CD4-positive, alpha-beta T cell treated with Interferon gamma for 1 hour (primary cell): ENCODE results near the gene ZDHHC4.

Source experiments
- DNase-seq: peaks from one replicate; pipeline ENCODE4 v3.0.0-alpha.2; 2020

ZDHHC4 gene

DNA sequence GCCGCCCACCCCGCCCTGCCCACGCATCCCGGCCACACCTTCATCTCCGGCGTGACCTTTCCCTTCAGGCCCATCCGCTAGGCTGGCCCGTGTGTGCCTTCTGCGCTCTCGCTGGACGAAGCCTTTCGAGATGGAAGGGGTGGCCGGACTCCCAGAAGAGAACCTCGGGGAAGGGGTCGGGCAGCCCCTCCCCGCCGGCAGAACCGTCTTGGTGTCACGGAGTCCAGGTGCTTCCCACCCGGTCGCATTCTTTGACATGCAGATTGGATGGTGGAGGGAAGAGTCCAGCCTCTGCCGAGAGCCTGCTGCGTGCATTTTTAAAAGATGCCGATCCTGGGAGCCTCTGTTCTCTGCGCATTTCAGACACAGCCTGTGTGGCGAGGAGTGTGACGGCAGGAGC, 30.8 kb downstream of the ZDHHC4 start:
- DNase-seq: no peak

- DNase-seq: no peak
Observed at GRCh38 chr7:6608794-6609193, 31.5 kb downstream of the ZDHHC4 start.

- no peak for DNase-seq
Observed at GRCh38 chr7:6612819-6613218, 35.6 kb downstream of the ZDHHC4 start.

GRCh38 chr7:6613706-6614105, 36.5 kb downstream of the ZDHHC4 start:
- no peak for DNase-seq

DNA sequence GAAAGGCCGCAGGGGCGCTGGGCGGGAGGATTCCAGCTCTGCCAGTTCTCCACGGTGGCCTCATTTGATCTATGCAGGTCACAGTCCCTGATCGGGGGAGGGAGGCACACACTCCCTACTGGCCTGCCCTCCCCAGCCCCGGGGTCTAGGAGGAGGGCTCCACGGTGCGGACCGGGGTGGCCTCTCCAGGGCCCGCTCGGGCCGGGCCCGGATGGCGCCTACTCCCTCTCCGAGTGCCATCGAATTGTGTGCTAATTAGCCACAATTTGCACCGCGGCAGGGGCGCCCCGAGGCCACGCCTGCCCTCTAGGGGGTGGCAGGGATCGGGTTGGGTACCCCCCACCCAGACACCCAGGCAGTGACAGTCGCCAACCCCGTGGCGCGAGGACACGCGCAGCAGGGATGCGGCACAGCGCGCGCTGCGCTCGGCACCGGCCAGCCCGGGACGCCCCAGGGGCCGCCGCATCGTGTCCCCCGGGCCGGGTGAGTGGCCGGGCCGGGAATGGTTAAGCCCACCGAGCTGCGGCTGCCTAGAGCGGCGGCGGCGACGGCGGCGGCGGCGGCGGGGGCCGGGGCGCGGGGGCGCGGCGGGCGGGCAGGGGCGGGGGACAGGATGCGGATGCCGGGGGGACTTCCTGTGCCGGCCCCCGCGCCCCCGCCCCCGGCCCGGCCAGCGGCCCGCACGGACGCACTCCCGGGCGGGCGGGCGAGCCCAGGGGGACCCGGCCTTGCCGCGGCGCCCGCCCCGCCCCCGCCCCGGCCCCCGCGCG, 37.9 kb downstream of the ZDHHC4 start, which contains the start of gene ZNF853:
Gene ZNF853 (plus strand): TSS at position 658 of the 770 bp plus-strand sequence. CDS start 565 bp downstream, outside the sequence.
- DNase-seq: peak; percentile 12

DNA sequence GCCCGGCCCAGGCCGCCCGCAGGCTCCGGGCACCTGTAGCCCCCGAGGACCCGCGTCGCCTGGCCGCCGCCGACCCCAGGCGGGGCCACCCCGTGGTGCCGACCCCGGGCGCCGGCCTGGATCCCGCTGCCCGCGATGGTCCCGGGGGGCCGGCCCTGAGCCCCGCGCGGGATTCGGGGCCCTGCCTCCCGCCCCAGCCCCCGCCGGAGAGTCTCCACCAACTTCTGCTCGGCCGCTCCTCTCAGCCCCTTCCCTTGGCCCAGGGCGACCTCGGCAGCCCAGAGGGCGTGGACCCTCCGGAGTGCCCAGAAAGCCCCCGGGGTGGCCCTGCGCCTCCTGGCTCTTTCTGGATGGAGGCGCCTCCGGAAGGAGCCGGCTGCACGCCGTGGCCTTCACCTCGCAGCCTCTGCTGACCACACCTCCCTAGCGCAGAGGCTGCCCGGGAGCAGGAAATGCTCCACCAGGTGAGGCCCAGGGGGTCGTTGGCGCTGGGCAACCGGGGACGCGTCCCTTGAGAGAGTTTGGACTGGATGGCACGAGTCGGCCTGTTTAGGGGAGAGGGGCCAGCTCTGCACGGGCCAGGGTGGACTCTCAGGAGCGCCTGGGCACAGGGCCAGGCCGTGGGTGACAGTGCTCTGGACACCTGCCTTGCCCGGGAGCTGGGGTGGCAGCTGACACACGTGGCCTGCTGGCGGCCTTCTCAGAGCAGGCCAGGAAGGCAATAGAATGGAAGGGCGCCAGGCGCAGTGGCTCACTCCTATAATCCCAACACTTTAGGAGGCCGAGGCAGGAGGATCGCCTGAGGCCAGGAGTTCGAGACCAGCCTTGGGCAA, 38.7 kb downstream of the ZDHHC4 start:
- no peak for DNase-seq

DNA sequence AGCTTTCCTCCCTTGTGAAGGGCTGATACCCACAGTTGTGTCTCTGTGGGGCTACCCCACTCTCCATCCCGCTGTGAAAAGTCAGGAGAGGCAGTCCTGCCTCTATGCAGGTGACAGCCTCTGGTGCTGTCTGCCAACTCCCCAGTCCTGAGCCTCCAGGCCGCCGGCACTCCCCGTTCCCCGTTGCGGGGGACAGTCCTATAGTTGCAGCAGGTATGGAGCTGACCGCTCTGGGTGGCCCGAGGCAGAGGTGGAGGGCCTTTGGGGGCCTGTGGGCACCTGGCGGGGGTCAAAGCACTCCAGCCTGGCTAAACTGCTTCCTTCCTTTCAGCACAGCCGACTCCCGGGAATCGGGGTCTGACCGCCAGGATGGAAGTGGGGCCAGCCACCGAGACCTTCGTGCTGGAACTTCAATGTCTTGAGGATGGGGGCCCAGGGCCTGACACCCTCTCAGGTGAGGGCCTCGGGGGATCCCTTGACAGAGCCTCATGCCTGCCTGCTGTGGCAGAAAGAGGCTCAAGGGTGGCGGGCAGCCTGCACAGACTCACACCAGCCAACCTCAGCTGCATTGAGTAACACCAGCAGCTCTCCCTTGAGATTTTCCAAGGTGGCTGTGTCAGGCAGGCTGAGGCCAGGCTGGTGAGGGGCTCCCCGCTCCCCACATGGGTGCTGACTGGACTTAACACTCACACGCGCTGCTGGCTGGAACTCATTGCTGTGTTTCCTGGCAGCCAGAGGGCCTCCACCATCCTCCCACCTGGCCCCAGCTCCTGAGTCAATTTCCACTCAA, 39.8 kb downstream of the ZDHHC4 start:
- DNase-seq: no peak

DNA sequence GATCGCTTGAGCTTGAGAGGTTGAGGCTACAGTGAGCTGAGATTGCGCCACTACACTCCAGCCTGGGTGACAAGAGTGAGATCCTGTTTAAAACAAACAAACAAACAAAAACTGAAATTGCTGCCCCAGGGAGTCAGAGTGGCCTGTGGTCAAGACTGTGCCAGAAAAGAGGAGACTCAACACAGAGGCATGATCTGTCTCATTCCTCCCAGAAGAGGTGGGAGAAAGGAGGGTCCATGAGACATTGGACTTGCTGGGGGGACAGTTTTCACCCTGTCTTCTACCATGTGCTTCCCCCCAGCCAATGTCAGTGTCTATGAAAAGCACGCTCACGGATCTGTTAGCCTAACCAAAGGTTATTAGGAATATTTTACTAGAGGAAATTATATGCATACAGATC, 41.4 kb downstream of the ZDHHC4 start:
- no peak for DNase-seq

- no peak for DNase-seq
Observed at GRCh38 chr7:6619961-6620360, 42.7 kb downstream of the ZDHHC4 start.

DNA sequence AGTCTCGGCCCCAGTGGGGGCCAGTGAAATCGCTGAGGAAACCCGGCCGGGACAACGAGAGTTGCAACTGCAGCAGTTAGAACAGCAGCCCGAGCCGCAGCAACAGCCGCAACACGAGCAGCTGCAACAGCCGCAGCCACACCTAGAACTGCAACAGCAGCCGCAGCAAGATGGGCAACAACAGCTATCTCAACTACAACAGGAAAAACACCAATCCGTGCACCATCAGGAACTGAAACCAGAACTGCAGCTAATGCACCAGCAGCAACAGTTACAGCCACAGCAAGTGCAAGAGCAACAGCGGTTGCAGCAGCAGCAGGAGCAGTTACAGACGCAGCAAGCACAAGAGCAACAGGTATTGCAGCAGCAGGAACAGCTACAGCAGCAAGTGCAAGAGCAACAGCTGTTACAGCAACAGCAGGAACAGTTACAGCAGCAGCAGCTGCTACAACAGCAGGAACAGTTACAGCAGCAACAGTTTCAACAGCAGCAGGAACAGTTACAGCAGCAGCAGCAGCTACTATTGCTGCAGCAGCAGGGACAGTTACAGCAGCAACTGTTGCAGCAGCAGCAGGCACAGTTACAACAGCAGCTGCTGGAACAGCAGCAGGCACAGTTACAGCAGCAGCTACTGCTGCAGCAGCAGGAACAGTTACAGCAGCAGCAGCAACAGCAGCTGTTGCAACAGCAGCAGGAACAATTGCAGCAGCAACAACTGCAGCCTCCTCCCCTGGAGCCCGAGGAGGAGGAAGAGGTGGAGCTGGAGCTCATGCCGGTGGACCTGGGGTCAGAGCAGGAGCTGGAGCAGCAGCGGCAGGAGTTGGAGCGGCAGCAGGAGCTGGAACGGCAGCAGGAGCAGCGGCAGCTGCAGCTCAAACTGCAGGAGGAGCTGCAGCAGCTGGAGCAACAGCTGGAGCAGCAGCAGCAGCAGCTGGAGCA, 44.2 kb downstream of the ZDHHC4 start:
- DNase-seq: no peak

GRCh38 chr7:6622134-6622710, 45.0 kb downstream of the ZDHHC4 start:
- no peak for DNase-seq

GRCh38 chr7:6623589-6624245, 46.5 kb downstream of the ZDHHC4 start:
- DNase-seq: peak; percentile 18

- no peak for DNase-seq
Observed at GRCh38 chr7:6624246-6624611, 47.0 kb downstream of the ZDHHC4 start.

- DNase-seq: no peak
Observed at GRCh38 chr7:6628045-6628444, 50.8 kb downstream of the ZDHHC4 start.

DNA sequence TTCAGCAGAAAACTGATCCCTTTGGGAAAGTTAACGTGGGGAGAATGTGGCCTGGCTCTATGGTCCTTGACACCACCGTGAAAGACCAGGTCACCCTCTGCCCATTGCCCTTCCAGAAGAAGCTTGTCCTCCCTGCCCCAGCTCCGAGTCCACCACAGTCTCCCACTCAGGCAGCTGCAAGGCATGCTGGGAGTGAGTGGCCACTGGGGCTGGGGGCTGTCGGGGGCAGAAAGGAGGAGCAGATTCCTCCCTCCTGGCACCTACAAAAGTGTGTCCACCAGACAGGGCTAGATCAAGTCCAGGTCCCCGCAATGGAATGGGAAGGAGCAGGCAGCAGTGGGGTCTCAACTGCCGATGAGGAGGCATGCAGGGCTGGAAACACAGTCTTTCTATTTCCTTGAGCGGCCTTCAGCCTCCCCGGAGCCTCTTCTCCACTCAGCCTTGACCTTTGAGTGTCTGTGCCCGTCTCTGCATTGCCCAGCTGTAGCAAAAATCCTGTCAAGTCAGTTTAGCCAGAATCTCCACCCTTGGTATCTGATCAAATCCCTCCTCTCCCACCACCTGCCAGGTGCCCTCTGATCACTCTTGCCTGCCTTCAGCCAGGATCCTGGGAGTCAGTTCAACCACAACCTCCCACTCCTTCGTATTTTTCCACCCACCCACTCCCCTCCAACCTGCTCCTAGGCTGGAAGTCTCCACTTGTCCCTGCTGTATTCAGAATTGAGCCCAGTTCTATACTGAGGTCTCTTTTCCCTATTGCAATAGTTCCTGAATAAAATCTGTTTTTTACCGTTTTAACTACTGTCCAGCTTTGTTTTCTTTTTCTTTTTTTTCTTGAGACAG, 53.0 kb downstream of the ZDHHC4 start:
- no peak for DNase-seq

- no peak for DNase-seq
Observed at GRCh38 chr7:6631605-6632004, 54.4 kb downstream of the ZDHHC4 start.

- no peak for DNase-seq
Observed at GRCh38 chr7:6634021-6634420, 56.8 kb downstream of the ZDHHC4 start.

DNA sequence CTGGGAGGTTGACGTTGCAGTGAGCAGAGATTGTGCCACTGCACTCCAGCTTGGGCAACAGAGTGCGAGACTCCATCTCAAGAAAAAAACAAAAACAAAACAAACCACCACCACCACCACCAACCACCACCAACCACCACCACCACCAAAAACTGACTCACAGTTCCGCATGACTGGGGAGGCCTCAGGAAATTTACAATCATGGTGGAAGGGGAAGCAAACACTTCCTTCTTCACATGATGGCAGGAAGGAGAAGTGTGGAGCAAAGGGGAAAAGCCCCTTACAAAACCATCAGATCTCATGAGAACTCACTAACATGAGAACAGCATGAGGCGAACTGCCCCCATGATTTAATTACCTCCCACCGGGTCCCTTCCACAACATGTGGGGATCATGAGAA, 57.7 kb downstream of the ZDHHC4 start:
- DNase-seq: peak; percentile 47

- peak; percentile 55 for DNase-seq
Observed at GRCh38 chr7:6636741-6637543, 59.7 kb downstream of the ZDHHC4 start, which contains the start of gene ZNF316. Gene ZNF316 (plus strand): TSS chr7:6637318. CDS start chr7:6642410, 5,092 bp downstream.
